SK-N-SH treated with all-trans-retinoic acid at 6 μM for 48 hours (cell line): ENCODE measurements around the gene FARP1.

ENCODE experiments used
- SNAI2 ChIP-seq: fragments of 250-450 bp; sonication (Bioruptor Pico); IDR thresholded peaks from 2 replicates; pipeline ENCODE4 v1.5.0; 2020; ENCODE audit warnings: mild to moderate bottlenecking, moderate library complexity
- TOX ChIP-seq: fragments of 250-450 bp; sonication (Bioruptor Pico); IDR thresholded peaks from 2 replicates; pipeline ENCODE4 v1.8.0; 2021; ENCODE audit warnings: mild to moderate bottlenecking, moderate library complexity, borderline replicate concordance
- ZFP3 ChIP-seq: fragments of 250-450 bp; sonication (Bioruptor Pico); IDR thresholded peaks from 2 replicates; pipeline ENCODE4 v1.5.0; 2020; ENCODE audit warnings: mild to moderate bottlenecking, moderate library complexity
- ZFP30 ChIP-seq: fragments of 450-650 bp; formaldehyde crosslinking; IDR thresholded peaks from 2 replicates; pipeline ENCODE4 v1.5.0; 2022; ENCODE audit warnings: mild to moderate bottlenecking, moderate library complexity
- ZNF565 ChIP-seq: fragments of 450-650 bp; formaldehyde crosslinking; conservative IDR thresholded peaks from 2 replicates; pipeline ENCODE4 v1.5.0; 2020; ENCODE audit warnings: low read depth, mild to moderate bottlenecking, moderate library complexity
- ZNF8 ChIP-seq: fragments of 450-650 bp; formaldehyde crosslinking; IDR thresholded peaks from 2 replicates; pipeline ENCODE4 v1.5.0; 2020; ENCODE audit warnings: mild to moderate bottlenecking, moderate library complexity

DNA sequence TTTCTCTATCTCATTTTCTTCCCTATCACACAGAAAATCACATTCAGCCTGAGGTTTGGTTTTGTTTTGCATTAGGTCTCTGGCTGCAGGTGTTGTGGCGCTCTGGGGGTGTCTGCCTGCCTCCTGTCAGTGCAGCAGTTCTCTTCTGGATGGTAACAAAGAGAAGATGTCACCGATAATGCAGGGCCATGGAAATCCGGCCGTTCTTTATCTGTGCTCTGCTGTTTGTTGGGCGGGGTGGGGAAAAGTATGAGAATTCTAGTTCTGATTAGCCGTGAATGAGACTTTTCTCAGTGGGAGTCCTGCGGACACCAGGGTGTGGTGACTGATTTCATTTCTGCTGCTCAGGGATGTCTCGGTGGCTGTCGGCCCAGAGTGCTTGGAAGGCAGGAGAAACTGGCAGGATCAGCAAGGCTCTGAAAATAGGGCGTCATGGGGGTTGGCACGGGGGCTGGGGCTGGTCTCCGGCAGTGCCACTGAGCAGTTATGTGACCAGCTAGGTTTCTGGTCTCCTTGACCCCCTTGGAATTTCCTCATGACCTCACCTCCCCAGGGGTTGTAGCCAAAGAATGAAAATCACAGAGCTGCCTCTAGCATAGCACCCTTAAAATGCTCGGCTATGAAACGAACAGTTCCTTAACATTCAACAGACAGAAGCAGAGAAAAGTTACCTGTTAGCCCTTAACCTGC lies 29.2 kb downstream of the FARP1 start:
- TF ChIP-seq ZFP3 (no peak), ZFP30 (CRISPR knock-in tag) (no peak), TOX (CRISPR knock-in tag) (no peak), SNAI2 (CRISPR knock-in tag) (no peak), ZNF8 (CRISPR knock-in tag) (no peak), ZNF565 (CRISPR knock-in tag) (no peak)
